HUES6 (cell line): ENCODE measurements around the gene IQGAP3.

ENCODE experiments used
- H3K27ac ChIP-seq: 2 replicates; pipeline ENCODE4 v1.7.0; 2013; ENCODE audit warnings: low read depth, mild to moderate bottlenecking, low read length, inconsistent platforms
- H3K27me3 ChIP-seq: 2 replicates; pipeline ENCODE4 v1.6.1; 2013; ENCODE audit warnings: low read length; ENCODE audit not compliant: control insufficient read depth, insufficient read depth
- H3K36me3 ChIP-seq: 2 replicates; pipeline ENCODE4 v1.6.1; 2013; ENCODE audit warnings: low read length; ENCODE audit not compliant: control insufficient read depth, insufficient read depth
- H3K4me1 ChIP-seq: 2 replicates; pipeline ENCODE4 v1.6.1; 2013; ENCODE audit warnings: low read length; ENCODE audit not compliant: control insufficient read depth, insufficient read depth
- H3K4me3 ChIP-seq: 2 replicates; pipeline ENCODE4 v1.5.1; 2013; ENCODE audit warnings: low read depth, low read length
- H3K9ac ChIP-seq: one replicate; pipeline ENCODE4 v1.6.1; 2013; ENCODE audit warnings: mild to moderate bottlenecking, low read length
- H3K9me3 ChIP-seq: 2 replicates; pipeline ENCODE4 v1.6.1; 2013; ENCODE audit warnings: low read depth, low read length; ENCODE audit not compliant: control insufficient read depth, insufficient read depth

IQGAP3 gene

GRCh38 chr1:156502391-156502893 is 69.9 kb downstream of the IQGAP3 start:
- Histone ChIP-seq H3K9ac (peak overlapping the region; percentile 36), H3K4me1 (peaks cover 46% of the 10 kb centered on the region), H3K36me3 (no peaks in the 10 kb centered on the region), H3K27ac (0 out of 2 replicates have a peak overlapping the region, but pooled peaks have one; percentile 75), H3K4me3 (0 out of 2 replicates have a peak overlapping the region, but pooled peaks have one; percentile 8), H3K27me3 (no peaks in the 10 kb centered on the region), H3K9me3 (peaks cover 3% of the 10 kb centered on the region; the same call in 1 of the 2 replicates)

DNA sequence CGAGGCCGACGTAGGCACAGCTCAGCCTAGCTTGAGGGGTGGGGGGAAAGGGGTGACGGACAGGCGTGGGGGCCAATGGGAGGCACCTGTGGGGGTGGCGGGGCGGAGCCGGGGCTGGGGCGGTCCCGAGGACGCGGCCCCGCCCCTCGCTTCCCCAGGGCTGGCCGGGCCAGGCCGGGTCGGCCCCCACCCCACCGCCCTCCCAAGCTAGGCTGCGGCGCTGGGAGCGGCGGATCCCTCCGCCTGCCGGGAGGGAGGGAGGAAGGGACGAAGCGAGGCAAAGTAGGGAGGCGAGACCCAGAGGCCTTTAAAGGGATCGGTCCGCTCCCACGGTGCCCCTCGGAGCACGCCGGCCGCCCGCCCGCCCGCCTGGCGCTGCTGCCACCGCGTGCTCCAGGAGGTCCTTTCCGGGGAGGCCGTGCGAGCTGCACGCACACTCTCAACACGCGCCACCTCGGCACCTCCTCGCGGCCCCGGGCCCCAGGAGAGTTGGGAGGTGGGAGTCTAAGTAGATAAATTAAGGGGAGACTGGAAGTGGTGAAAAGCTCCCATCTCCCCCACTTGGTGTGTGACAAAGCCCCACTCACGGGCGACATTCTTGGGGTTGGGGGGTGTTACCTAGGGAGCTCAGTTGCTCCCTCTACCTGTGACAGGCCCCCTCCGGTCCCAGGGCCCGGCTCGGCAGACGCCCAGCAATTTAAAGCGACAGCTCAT is 71.4 kb downstream of the IQGAP3 start:
- H3K36me3 ChIP-seq: no peaks in the 10 kb centered on the region
- H3K4me3 ChIP-seq: peak overlapping the region; percentile 76
- H3K27me3 ChIP-seq: no peaks in the 10 kb centered on the region
- peaks cover 3% of the 10 kb centered on the region; the same call in 1 of the 2 replicates for H3K9me3 ChIP-seq
- peaks cover 61% of the 10 kb centered on the region for H3K4me1 ChIP-seq
- peak overlapping the region; percentile 89 for H3K27ac ChIP-seq
- H3K9ac ChIP-seq: peak overlapping the region; percentile 89

GRCh38 chr1:156500543-156500792 is 71.9 kb downstream of the IQGAP3 start, which contains the start of gene MEF2D:
TSS of gene MEF2D (minus strand) at chr1:156500775. CDS start at chr1:156483292, 17,483 bp downstream.
- peak within 1 kb of the TSS; percentile 89 for H3K9ac ChIP-seq
- peak within 1 kb of the TSS; percentile 89 for H3K27ac ChIP-seq
- peaks cover 64% of the 10 kb centered on the region for H3K4me1 ChIP-seq

DNA sequence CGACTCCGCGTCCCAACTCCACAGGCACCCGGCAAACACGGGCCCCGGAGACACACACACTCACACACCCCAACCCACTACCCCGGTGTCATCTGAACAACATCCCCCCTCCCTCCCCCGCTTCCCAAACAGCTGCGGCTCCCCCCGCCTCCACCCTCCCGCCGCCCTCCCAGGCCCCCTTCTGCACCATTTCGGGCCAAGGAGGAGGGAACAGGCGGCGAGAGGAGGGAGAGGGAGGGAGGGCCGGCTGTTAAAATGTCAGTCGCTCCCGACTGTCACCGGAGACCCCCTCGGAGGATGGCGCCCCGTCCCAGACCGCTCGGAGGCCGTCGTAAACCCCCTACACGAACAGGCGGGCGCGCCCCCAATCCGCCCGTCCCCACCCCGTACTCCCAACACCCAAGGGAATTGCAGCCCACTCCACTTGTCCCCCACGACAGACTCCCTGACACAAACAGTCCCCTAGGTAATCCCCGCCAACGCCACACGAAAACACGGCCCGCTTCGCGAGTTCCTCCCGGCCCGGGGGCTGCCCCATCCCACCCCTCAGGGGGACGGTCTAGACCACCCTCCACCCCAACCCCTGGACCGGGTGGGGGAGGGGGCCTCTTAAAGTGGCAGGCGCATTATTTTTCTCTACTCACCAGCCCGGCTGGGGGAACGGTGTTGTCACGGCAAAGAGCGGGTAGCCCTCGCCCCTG is 72.4 kb downstream of the IQGAP3 start:
- peak overlapping the region; percentile 74 for H3K9ac ChIP-seq
- H3K4me1 ChIP-seq: peaks cover 64% of the 10 kb centered on the region
- peak overlapping the region; percentile 76 for H3K4me3 ChIP-seq
- no peaks in the 10 kb centered on the region for H3K27me3 ChIP-seq
- no peak overlapping the region for H3K27ac ChIP-seq
- peaks cover 3% of the 10 kb centered on the region; the same call in 1 of the 2 replicates for H3K9me3 ChIP-seq
- H3K36me3 ChIP-seq: no peaks in the 10 kb centered on the region

More at GRCh38 chr1:156500543-156500792, 71.9 kb downstream of the IQGAP3 start, which contains the start of gene MEF2D:
- Histone ChIP-seq H3K27me3 (no peaks in the 10 kb centered on the region), H3K36me3 (no peaks in the 10 kb centered on the region), H3K9me3 (peaks cover 3% of the 10 kb centered on the region; the same call in 1 of the 2 replicates), H3K4me3 (peak within 1 kb of the TSS; percentile 76)

DNA sequence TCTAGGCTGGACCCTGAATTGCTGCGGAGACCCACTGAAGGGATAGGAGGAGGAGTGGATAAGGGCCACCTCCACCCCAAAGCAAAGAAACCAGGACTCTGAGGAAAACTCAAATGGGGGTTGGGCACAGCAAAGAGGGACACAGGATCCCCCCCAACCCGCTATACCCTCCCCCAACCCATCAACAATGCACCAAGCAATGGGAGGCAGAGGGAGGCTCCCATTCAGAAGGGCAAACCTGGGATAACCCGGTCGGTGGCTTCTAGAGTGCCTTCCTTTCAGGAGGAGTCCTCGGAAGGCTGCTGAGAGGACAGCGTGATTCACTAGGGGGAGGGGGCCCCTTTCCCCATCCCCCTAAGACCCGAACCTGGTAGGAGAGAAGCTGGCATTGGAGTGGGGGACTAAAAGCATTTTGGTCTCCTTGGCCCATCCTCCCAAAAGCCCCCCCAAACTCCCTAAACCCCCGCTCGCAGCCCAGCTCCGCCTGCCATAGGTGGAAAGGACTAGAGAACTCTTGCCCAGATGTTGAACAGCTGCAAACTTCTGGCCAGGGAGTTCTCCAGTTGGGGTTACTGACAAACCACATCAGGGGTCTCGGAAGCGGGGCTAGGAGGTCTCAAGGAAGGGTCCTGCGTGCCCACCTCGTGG is 73.0 kb downstream of the IQGAP3 start:
- Histone ChIP-seq H3K9ac (no peak overlapping the region), H3K36me3 (no peaks in the 10 kb centered on the region), H3K27me3 (no peaks in the 10 kb centered on the region), H3K4me1 (peaks cover 66% of the 10 kb centered on the region), H3K4me3 (peak overlapping the region; percentile 76), H3K9me3 (peaks cover 3% of the 10 kb centered on the region; the same call in 1 of the 2 replicates), H3K27ac (no peak overlapping the region)

DNA sequence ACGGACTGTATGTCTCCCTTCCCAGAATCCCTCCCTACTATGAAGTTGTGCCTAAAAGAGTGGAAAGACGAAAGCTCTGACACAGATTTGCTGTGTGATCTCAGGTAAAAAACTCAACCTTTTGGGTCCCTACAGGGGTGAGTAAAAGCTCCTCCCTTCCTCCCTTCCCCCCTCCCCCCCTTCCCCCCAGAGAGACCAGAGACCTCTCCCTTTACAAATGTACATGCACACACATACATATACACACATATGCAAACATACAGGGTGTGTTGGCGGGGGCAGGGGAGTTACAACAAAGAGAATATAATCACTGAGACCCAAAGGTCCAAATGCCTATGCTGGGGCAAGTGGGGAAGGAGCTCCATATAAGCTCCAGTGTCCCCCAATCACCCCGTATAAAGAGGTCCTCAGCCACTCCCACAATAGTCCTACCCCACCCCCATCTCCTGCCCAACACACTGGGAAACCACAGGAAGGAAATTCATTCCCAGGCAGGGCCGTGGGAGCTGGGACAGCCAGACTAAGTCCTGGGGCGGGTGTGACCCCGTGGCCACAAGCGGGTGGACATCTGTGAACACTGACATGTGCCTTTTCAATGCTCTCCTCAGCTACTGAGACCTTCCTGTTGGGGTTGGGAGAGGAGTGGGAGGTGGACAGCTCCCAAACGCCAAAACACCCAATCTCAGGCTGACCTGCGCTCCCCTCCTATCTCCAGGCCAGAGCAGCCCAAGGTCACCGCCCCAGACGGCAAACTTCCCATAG is 73.8 kb downstream of the IQGAP3 start:
- Histone ChIP-seq H3K9ac (no peak overlapping the region), H3K27me3 (no peaks in the 10 kb centered on the region), H3K4me3 (peak overlapping the region; percentile 76), H3K4me1 (peaks cover 60% of the 10 kb centered on the region), H3K27ac (no peak overlapping the region), H3K9me3 (peaks cover 3% of the 10 kb centered on the region; the same call in 1 of the 2 replicates), H3K36me3 (no peaks in the 10 kb centered on the region)

GRCh38 chr1:156497743-156498431 is 74.5 kb downstream of the IQGAP3 start:
- H3K4me3 ChIP-seq: peak overlapping the region; percentile 35
- no peak overlapping the region for H3K9ac ChIP-seq
- H3K4me1 ChIP-seq: peaks cover 60% of the 10 kb centered on the region
- peaks cover 3% of the 10 kb centered on the region; the same call in 1 of the 2 replicates for H3K9me3 ChIP-seq
- no peaks in the 10 kb centered on the region for H3K27me3 ChIP-seq
- no peak overlapping the region for H3K27ac ChIP-seq
- H3K36me3 ChIP-seq: no peaks in the 10 kb centered on the region

GRCh38 chr1:156497078-156497742 is 75.2 kb downstream of the IQGAP3 start:
- Histone ChIP-seq H3K27ac (no peak overlapping the region), H3K4me3 (no peak overlapping the region), H3K36me3 (no peaks in the 10 kb centered on the region), H3K4me1 (peaks cover 60% of the 10 kb centered on the region), H3K9me3 (peaks cover under 1% of the 10 kb centered on the region; the same call in 1 of the 2 replicates), H3K9ac (no peak overlapping the region), H3K27me3 (no peaks in the 10 kb centered on the region)

DNA sequence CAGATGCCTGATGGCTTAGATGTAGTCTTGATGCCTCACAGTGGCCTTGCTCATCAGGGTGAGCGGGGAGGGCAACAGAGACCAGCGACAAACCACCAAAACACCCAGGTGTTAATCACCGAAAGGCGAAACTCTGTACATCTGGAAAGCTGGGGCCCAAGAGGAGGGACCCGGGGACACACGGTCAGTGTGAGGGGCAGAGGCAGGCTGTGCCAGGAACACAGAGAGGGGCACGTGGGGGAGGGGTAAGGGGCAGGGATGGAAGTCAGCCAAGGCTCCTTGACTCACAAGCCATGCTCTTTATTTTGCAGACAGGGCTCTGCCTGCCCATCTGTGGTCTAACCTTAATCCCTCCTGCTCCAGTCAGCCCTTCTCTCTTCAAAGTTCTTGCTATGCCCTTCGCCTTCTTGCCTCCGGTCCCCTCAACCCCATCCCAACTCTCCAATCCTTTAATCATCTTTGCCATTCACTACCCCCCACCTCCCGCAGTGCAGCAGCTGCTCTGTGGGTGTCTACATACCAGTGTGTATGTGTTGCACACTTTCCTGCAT is 76.1 kb downstream of the IQGAP3 start:
- H3K4me3 ChIP-seq: no peak overlapping the region
- no peak overlapping the region for H3K27ac ChIP-seq
- H3K9ac ChIP-seq: peak overlapping the region; percentile 13
- no peaks in the 10 kb centered on the region for H3K9me3 ChIP-seq
- H3K4me1 ChIP-seq: peaks cover 63% of the 10 kb centered on the region
- H3K27me3 ChIP-seq: no peaks in the 10 kb centered on the region
- H3K36me3 ChIP-seq: no peaks in the 10 kb centered on the region
